HG03378 (cell line): Measurements from ENCODE around the gene VGF.
"Not testable (repeated sequence)": the region's sequence is repeated elsewhere in the genome, so short reads cannot be mapped to it uniquely, and the experiment has no call there.

Experiments
- ATAC-seq: cut with Tn5 transposase; IDR thresholded peaks from one replicate; pipeline ENCODE4 v1.9.1; 2021; ENCODE audit warnings: mild to moderate bottlenecking, moderate library complexity; ENCODE audit not compliant: unreplicated experiment

Gene VGF

DNA sequence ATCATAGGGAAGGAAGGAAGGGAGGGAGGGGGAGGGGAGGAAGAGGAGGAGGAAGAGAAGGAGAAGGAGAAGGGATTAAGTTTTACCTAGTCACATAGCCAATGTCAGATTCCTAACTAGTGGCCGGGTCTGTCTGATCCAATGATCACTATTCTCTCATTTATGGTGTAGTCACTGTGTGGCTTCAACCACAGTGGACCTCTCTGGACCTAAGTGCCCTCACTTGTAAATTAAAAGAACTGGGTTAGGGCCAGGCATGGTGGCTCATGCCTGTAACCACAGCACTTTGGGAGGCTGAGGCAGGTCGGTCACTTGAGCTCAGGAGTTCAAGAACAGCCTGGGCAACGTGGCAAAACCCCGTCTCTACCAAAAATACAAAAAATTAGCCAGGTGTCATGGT is 45.1 kb downstream of the VGF start:
- no peak for ATAC-seq

- ATAC-seq: no peak
These were observed 45.5 kb downstream of the VGF start for GRCh38 chr7:101119876-101120275.

- no peak for ATAC-seq
These were observed 46.5 kb downstream of the VGF start for GRCh38 chr7:101118856-101119255.

DNA sequence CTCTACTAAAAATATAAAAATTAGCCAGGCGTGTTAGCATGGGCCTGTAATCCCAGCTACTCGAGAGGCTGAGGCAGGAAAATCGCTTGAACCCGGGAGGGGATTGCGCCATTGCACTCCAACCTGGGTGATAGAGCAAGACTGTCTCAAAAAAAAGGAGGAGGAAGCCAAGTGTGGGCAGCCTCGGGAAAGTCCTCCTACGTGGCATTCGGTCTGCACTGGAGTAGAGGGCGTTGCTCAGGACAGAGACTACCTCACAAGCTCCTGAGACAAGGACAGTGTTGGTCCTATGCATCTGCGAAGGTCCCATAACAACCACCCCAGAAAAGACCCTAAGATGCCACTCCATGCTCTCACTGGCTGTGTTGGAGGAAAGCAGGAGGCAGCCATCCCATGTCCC is 48.5 kb downstream of the VGF start:
- no peak for ATAC-seq

DNA sequence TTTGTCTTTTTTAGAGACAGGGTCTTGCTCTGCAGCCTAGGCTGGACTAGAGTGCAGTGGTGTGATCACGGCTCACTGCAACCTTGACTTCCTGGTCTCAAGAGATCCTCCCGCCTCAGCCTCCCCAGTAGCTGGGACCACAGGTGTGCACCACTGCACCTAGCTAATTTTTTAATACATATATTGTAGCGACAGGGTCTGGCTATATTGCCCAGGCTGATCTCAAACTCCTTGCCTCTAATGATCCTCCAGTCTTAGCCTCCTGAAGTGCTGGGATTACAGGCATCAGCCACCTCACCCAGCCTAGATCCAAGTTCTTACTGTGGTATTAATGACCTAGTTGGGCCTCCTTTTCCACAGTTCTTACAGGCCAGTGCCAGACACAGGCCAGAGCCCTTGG is 50.2 kb downstream of the VGF start:
- no peak for ATAC-seq

DNA sequence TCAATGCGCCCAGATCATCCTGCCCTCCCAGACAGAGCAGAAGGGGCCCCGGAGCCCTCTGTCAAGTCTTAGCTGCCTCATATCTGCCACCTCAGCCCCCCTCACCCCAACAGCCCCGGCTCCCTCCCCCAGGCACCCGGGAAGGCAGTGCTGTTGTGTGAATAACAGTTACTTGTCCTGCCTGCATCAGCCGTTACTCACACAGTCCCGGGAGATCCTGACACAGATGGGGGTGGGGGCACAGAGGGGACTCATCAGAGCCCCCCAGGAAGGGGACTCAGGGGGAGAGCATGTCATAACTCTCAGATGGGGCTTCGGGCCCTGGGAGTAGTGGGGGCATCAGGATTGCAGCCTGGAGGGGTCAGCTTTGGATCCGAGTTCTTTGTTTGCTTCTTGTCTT is 50.9 kb downstream of the VGF start:
- ATAC-seq: no peak

DNA sequence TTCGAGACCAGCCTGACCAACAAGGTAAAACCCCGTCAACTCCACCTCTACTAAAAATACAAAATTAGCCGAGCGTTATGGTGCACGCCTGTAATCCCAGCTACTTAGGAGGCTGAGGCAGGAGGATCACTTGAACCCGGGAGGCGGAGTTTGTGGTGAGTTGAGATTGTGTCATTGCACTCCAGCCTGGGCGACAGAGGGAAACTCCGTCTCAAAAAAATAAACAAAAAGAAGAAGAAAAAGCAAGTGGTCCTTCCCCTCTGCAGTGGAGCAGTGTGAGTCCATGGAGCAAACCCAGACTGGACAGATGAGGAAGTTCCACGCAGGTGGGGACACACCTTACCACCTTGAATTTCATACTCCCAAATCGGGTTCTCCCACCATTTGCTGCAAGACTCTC is 51.5 kb downstream of the VGF start:
- ATAC-seq: no peak

- ATAC-seq: not testable (repeated sequence)
These were observed 52.2 kb downstream of the VGF start for GRCh38 chr7:101113140-101113539.
